GM18873 (cell line): Measurements from ENCODE around the gene PTBP1.
A peak's percentile ranks its signal among the peaks of the same experiment; 100 is the strongest.

Source experiments
- ATAC-seq: cut with Tn5 transposase; IDR thresholded peaks from one replicate; pipeline ENCODE4 v1.9.1; 2021; ENCODE audit warnings: mild to moderate bottlenecking, moderate library complexity, moderate number of reproducible peaks; ENCODE audit not compliant: unreplicated experiment, low FRiP score

PTBP1 gene

DNA sequence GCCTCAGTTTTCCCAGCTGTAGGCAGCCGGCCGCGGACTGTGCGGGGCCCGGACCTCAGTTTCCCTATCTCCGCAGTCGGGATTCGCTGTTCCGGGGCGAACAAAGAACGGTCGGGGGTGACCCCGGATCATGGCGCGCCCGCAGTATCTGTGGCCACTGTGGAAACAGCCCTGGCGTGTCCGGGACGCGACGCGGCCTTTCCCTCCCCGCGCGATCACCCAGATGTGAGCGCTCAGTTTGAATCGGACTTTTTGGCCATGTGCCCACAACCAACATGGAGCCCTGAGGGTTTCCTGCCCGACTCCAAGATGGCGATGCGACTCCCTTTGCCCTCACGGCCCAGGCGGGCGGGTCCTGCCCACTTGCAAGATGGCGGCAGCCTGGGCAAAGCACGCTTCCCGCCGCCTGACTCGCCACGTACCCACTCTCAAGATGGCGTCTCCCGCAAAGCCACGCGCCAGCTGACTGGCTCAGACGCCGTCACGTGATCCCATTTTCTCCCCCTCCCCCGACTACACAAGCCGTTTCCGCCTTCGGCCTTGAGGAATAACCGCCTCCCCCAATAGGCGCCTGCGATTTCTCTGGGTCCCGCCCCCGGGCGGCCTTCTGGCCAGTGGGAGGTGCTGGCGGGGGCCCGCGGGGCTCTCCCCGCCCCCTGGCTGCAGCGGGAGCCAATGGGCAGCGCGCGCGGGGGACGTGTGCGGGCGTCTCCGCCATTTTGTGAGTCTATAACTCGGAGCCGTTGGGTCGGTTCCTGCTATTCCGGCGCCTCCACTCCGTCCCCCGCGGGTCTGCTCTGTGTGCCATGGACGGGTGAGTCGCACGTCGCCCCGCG lies at the start of gene PTBP1:
PTBP1 (plus strand) TSS at position 761 of the 836 bp plus-strand sequence; CDS start at position 807, 46 bp downstream.
- peak; percentile 79 for ATAC-seq

DNA sequence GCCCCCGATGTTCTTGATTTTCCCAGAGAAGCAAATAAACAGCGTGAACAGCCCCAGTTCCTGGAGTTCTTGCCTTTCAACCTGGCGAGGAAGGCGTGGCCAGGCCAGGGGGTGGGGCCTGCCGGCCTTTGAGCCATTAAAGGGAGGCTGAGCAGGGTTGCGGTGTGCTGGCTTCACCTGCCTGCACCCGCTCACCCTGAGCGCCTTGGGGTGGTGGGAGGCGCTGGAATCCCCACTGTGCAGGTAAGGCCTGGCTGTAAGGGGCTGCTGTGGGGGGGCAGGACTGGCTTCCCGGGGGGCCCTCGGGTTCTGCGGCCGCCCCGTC lies 49.0 kb upstream of the PTBP1 start:
- ATAC-seq = no peak

DNA sequence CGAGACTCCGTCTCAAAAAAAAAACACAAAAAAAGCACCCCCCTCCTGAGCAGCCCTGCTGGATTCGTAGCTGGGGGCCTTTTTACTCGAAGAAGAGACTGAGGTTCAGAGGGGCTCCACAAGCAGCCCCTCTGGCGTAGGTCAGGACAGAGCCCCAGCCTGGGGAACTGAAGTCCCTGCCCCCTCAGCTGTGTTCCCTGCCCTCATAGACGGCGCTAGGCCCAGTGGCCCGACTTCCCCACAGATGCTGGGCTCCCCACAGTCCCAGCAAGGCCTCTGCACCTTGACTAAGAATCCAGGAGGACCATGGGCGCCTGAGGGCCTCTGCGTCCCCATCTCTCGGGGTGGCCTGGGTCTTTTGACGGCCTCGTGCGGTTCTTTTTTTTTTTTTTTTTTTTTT lies 47.4 kb upstream of the PTBP1 start:
- ATAC-seq = no peak

DNA sequence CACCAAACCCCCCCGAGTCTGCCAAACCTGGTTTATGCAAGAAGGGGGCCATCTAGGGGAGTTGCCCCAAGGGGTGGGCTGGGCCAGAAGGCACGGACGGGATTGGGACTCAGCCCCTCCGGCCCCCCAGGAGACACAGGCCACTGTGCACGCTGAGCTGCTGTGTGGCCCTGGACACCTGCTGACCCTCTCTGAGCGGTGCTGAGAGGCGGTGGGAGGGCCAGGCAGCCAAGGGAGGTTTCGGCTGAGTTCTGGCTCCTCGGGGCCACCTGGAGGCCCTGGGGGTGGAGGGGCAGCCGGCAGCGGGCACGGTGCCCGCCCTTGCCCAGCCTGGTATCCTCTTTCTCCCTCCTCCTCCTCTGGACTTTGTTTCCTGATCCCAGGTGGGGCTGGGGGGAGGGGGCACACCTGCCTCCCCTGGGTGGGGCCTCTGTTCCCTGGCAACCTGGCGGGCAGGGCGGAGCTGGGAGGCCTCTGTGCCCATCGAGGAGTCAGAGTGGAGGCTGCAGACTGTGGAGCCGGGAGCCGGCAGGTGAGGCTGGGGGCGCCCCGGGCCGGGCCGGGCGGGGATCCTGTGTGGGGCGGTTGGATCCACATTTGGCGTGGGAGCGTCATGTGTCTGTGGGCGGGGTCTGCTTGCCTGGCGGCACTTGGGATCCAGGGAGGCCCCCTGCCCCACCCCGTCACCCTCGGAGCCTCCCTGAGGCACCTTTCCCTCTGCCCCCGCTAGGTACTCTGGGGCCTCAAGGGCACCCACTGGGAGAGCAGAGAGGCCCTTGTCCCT lies 46.4 kb upstream of the PTBP1 start, which contains the start of gene MISP:
MISP (plus strand) TSS at position 473 of the 784 bp plus-strand sequence. CDS start 5,835 bp downstream, outside the sequence.
- no peak for ATAC-seq

DNA sequence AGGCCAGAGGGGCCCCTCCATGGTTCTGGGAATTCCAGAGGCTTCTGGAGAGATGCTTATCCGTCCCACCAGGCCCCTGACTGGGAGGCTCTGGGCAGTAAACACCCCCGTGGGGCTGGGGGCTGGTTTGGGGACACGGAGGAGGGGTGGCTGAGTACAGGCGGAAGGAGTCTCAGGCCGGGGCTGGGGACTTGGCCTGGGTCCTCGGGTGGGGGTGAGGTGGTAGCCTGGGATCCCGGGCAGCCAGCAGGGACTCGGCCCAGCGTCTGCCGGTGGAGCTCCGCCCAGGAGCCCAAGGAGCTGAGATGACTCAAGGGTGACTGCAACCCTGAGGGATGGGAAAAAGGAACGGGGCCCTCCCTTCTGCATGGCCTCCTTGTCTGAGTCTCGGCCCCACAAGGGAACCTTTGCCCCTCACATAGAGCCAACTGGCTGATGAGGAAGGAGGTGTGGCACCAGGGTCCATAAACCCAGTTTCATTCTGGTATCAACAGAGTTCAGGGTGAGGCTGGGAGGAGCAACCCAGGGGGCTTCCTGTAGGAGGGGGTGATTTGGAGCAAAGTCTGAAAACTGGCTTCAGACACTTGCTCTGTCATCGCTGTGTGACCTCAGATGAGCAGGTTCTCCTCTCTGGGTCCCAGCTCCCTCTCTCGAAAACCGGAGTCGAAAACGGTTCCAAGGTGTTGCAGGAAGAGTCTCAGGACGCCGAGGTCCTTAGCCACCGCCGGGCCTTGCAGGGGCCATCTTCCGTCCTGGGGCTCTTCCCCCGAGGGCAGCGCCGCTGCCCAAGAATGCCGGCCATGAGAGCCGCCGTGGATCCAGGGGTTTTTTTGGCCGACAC lies 45.5 kb upstream of the PTBP1 start:
- ATAC-seq = no peak

DNA sequence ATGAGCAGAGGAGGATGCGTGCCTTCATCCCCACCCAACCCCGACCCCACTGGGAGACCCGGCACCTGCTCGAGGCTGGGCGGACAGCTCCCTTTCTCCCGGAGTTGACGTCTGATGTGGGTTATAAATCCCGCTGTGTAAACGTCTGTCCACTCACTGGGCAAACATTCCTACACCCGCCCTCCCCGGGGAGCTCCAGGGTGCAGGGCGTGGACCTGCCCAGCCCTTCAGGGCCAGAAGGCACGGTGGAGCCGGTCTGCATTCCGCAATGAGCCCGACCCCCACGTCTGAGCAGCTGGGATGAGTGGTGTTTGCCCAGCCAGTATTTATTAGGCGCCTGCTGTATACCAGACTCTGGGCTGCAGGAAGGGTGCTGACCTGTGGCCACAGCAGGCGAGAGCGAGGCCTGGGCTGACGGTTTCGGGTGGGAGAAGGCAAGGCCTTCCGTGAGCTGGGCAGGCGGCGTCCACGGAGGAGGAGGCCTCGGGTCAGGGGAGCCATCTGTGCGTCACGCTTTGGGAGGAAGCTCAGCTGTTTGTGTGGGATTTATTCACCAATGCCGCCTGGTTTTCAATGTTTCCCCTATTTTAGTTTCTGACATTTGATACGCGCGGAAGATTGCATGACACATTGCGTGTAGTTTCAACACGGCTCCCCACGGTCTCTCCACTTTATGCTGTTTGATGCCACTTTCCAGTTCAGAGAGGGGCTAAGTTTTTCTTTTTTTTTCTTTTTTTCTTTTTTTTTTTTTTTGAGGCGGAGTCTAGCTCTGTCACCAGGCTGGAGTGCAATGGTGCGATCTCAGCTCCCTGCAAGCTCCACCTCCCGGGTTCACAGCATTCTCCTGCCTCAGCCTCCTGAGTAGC lies 44.4 kb upstream of the PTBP1 start:
- ATAC-seq = no peak

DNA sequence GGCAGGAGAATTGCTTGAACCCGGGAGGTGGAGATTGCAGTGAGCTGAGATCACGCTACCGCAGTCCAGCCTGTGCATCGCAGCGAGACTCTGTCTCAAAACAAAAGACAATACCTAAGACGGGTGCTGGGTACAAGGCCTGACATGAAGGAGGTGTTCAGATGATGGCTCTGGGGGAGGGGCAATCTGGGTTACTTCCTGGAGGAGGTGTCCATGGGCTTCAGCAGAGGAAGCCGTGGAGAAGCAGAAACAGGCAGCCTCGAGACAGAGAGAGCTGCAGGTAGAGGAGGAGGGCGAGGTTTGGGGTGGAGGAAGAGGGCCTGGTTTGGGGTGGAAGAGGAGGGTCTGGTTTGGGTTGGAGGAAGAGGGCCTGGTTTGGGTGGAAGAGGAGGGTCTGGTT lies 42.7 kb upstream of the PTBP1 start:
- ATAC-seq = no peak

DNA sequence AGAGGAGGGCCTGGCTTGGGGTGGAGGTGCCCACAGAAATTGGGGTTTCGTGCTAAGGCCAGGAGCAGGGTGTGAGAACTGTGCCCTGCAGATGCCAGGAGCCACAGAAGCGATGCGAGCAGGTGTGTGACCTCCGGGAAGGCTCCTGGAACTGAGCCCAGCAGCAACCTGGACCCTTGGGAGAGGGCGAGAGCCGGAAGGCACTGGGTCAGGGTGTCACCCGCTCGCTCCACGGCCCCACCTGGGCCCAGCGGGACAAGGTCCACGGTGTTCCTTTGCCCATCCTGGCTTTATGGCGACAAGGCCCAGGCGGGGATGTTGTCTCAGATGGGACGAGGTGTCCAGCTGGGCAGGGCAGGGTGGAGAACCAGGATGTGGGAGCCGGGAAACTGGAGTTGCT lies 42.2 kb upstream of the PTBP1 start:
- no peak for ATAC-seq

DNA sequence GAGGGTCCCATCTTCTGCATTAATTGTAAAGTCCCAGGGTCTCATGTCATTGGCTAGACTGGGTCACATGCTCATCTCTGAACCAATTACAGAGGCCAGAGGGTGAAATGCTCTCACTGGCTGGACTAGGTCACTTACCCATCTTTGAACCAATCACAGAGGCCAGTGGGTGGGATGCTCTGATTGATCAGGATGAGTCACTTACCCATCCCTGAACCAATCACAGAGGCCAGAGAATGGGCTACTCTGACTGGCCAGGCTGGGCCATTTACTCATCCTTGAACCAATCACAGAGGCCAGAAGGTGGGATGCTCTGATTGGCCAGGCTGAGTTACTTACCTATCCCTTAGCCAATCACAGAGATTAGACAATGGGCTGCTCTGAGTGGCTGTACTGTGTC lies 41.0 kb upstream of the PTBP1 start:
- no peak for ATAC-seq

DNA sequence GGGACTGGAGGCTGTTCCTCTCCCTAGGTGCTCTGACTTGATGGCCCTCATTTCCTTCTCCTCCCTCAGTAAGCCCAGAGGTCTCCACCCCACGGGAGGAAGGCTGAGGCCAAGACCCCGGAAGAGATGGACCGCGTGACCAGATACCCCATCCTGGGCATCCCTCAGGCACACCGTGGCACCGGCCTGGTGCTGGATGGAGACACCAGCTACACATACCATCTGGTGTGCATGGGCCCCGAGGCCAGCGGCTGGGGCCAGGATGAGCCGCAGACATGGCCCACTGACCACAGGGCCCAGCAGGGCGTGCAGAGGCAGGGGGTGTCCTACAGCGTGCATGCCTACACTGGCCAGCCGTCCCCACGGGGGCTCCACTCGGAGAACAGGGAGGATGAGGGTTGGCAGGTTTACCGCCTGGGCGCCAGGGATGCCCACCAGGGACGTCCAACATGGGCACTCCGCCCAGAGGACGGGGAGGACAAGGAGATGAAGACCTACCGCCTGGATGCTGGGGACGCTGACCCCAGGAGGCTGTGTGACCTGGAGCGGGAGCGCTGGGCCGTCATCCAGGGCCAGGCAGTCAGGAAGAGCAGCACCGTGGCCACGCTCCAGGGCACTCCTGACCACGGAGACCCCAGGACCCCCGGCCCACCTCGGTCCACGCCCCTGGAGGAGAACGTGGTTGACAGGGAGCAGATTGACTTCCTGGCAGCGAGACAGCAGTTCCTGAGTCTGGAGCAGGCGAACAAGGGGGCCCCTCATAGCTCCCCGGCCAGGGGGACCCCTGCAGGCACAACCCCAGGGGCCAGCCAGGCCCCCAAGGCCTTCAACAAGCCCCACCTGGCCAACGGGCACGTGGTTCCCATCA lies 40.2 kb upstream of the PTBP1 start:
- ATAC-seq = no peak

DNA sequence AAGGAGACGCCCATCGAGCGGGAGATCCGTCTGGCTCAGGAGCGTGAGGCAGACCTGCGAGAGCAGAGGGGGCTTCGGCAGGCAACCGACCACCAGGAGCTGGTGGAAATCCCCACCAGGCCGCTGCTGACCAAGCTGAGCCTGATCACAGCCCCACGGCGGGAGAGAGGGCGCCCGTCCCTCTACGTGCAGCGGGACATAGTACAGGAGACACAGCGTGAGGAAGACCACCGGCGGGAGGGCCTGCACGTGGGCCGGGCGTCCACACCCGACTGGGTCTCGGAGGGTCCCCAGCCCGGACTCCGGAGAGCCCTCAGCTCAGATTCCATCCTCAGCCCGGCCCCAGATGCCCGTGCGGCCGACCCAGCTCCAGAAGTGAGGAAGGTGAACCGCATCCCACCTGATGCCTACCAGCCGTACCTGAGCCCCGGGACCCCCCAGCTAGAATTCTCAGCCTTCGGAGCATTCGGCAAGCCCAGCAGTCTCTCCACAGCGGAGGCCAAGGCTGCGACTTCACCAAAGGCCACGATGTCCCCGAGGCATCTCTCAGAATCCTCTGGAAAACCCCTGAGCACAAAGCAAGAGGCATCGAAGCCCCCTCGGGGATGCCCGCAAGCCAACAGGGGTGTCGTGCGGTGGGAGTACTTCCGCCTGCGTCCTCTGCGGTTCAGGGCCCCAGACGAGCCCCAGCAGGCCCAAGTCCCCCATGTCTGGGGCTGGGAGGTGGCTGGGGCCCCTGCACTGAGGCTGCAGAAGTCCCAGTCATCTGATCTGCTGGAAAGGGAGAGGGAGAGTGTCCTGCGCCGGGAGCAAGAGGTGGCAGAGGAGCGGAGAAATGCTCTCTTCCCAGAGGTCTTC lies 39.2 kb upstream of the PTBP1 start:
- no peak for ATAC-seq

DNA sequence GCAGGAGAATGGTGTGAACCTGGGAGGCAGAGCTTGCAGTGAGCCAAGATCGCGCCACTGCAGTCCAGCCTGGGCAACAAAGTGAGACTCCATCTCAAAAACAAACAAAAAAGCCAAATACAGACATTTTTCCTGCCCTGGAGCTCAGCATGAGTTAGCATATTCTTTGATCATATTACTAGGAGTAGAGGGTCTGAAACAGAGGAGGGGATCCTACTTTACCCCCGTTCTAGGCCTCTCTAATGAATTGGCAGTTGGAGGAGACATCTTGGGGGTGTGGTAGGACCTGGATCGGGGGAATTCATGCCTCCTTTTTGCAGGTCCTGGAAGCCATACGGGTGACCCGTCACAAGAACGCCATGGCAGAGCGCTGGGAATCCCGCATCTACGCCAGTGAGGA lies 34.1 kb upstream of the PTBP1 start:
- no peak for ATAC-seq

DNA sequence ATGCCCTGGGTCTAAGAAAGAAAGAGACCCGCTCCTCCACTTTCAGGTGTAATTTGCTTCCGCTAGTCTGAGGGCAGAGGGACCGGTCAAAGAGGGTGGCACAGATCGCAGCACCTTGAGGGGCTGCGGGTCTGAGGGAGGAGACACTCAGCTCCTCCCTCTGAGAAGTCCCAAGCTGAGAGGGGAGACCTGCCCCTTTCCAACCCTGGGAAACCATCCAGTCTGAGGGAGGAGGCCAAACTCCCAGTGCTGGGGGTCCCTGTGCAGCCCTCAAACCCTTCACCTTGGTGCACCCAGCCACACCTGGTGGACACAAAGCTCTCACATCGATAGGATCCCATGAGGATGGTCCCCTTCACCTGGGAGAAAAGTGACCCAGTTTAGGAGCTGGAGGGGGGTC lies 33.4 kb upstream of the PTBP1 start:
- no peak for ATAC-seq

DNA sequence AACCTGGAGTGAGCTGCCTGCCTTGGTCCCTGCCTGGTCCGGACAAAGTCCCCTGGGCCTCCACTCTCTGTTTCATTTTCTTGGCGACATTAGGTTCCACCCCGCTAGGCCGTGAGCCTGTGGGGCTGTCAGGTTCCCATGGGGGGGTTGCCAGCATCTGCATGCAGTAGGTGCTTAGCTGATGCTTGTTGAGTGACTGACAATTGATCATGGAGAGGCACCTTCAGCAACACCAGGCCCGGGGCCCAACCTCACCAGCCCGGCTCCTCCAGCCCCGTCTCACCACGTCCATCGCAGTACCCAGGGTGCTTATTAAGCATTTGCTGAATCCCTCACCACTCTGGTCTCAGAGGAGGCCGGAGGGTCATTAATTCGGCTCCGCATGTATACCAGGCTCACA lies 33.0 kb upstream of the PTBP1 start:
- no peak for ATAC-seq

DNA sequence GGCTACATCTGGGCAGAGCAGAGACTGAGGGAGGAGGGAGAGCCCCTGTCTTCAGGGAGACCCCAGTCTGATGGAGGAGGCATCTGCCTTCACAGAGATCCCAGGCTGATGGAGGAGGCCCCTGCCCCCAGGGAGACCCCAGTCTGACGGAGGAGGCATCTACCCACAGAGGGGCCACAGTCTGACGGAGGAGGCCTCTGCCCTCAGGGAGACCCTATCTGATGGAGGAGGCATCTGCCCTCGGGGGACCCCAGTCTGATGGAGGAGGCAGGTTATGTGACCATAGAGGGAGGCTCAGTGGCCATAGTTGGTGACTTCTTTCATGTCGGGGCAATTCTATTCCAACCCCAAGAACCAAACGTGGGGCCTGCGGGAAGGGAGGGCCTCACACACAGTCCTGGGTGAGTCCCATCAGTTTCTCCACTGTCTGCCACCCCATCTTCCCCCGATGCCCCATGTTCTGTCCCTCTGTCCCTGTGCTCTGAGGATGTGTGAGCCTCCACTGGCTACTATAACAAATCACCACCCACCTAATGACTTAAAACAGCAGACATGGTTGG lies 32.0 kb upstream of the PTBP1 start:
- ATAC-seq = no peak

DNA sequence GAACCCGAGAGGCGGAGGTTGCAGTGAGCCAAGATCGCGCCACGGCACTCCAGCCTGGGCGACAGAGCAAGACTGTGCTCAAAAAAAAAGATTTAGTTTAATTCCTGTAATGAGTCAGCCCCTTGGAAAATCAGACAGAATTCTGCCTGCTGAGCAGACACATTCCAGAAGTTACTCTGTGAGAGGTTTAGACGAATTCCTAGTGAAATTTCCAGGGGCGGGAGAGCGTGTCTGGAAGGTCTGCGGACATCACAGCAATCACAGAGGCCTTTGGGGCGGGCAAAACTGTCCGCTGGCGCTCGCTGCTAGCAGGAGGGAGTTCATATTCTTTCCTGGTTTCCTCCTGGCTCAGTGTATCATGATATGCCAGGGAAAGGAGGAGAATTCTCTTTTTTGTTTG lies 28.8 kb upstream of the PTBP1 start:
- ATAC-seq = no peak

DNA sequence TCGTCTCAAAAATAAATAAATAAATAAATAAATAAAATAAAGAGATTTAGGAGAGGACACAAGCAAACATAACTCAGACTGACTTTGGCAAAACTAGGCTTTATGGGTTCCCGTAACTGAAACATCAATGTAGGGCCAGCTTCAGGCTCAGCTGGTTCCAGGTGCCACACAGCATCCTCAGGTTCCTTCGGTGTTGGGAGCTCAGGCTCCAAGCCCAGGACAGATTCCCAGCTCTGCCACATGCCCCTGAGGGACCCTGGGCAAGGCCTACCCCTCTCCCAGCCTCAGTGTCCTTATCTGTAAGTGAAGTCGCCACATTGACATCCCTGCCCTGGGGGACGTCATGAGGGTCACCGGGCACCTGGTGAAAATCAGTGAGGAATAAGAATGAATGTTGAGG lies 27.6 kb upstream of the PTBP1 start:
- ATAC-seq = no peak

DNA sequence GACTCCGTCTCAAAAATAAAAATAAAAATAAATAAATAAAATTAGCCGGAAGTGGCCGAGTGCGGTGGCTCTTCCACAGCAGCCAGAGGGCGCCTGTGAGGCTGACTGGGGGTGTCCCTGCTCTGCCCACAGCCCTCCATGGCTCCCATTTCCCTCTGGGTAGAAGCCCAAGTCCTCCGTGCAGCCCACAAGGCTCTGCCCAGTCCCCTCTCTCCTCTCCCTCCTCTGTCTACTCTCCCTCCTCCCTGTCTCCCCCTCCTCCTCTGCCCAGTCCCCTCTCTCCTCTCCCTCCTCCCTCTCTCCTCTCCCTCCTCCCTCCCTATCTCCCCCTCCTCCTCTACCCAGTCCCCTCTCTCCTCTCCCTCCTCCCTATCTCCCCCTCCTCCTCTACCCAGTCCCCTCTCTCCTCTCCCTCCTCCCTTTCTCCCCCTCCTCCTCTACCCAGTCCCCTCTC lies 25.9 kb upstream of the PTBP1 start:
- no peak for ATAC-seq
